HG03103 (cell line): ENCODE results near the gene SLC26A1.

ENCODE experiments used
- ATAC-seq: cut with Tn5 transposase; IDR thresholded peaks from one replicate; pipeline ENCODE4 v1.9.1; 2021; ENCODE audit warnings: low read depth; ENCODE audit not compliant: unreplicated experiment

SLC26A1 gene

DNA sequence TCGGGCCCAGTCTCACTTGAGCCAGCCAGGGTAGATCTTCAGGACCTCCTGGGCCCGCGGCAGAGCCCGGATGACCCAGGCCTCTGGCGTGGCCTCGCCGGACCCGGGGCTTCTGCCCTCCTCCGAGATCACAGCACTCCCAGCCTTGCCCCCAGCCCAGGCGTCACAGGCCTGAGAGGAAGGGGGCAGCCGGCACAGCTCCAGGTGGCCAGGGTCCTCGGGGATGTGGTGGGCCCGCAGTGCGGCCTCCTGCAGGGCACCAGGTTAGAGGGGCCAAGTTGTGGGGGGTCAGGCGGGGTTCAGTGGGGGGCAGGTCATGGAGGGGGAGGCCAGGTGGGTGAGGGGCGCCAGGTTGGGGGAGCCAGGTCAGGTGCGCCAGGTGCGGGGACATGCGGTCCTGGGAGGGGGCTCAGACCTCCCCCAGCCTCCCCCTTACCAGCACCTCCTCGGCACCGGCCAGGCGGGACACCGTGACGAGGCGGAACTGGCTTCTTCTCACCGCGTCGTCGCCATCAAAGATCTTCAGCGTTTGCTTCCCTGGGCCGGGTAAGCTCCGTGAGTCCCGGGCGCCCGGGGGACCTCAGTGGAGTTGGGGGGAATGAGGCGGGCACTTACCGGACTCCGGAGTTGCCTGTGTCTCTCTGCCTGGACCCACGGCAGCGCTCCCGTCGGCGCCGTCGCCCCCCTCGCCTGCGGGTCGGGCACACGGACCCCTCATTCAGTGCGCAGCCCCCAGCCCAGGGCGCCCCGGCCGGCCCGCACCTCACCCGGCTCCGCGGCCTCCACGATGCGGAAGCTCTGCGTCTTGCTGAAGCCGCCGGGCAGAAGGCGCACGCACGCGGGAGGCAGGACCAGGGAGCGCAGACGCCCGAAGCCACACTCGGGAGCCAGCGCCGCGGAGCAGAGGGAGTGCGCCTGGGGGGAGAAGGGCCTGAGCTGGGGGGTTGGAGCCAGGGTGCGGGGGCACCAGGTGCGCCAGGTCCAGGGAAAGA is 25.8 kb downstream of the SLC26A1 start:
- no peak for ATAC-seq

DNA sequence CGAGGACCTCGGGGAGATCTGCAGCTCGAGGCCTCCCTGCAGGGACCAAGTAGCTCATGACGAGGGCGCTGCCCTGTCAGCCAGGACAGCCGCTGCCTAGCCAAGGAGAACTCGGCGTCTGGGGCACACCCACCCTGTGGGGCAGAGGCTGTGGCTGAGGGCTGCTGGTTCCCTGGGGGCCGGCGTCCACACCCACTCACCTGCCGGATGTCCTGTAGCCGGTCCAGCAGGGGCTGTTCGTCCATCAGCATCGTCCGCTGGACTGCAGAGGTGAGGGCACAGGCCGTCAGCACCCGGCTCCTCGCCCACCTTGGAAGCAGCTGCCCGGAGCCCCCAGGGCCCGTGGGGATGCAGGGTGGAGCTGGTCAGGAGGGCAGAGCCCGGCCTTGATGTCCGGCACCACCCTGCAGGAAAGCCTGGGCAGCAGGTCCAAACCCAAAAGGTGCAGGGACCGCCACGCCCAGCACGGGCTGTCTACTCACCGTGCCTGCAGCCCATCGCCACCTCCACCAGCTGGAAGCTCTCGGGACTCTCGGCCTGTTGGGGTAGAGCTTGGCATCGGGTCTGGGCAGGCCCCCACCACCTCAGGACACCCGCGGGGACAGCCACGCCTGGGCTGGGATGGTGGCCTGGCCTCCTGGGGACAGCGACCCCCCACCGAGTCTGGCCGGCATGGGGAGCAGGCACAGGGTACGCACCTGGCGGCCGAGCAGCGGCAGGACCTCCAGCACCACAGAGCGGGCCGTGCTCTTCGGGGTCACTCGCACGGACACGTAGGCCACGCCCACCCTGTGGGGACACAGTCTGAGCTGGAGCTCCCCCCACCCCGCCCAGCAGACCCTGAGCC is 26.7 kb downstream of the SLC26A1 start:
- ATAC-seq: no peak

DNA sequence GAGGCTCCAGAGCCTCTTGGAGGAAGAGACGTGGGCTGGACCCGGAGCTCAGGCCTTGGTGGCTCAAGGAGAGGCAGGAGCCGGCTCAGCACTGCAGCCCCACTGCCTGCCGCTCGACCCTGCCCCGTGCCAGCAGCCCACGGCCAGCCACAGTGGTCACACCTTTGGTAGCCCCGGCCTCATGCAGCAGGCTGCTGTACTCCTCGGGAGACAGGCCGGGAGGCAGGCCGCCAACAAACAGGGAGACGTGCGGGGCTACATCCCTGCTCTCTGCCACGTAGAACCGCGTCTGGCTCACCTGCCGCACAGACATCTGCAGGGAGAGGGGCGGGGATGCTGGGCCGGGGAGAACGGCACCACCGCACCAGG is 27.5 kb downstream of the SLC26A1 start:
- ATAC-seq: no peak

DNA sequence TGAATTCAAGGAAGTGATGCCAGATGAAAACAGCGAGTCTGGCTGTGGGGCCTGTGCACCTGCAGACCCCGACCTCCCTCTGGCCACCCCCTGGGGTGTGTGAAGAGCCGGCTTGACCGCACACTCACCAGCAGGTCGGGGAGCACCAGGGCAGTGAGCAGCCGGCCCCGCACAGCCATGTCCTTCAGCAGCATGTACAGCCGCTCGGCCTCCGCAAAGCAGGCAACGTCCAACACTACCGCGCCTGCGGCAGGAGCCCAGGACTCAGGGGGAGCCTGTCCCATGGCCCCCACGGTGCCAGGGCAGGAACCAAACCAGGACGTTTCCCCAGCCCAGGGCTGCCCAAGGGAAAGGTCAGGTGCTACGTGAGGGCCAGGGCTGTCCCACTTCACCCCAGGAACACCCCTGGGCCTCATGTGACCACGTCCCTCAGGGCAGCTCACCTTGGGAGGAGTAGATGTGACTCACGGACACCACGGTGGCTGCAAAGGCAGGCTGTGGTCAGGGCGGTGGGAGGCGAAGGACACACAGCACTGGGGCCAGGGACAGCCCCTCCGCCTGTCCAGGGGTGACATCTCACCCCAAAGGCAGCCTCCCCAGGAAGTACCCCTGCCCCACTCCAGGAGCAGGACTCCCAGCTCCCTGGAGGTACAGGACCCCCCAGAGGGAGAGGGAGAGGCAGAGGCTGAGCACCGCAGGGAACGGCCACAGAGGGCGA is 28.0 kb downstream of the SLC26A1 start:
- no peak for ATAC-seq

DNA sequence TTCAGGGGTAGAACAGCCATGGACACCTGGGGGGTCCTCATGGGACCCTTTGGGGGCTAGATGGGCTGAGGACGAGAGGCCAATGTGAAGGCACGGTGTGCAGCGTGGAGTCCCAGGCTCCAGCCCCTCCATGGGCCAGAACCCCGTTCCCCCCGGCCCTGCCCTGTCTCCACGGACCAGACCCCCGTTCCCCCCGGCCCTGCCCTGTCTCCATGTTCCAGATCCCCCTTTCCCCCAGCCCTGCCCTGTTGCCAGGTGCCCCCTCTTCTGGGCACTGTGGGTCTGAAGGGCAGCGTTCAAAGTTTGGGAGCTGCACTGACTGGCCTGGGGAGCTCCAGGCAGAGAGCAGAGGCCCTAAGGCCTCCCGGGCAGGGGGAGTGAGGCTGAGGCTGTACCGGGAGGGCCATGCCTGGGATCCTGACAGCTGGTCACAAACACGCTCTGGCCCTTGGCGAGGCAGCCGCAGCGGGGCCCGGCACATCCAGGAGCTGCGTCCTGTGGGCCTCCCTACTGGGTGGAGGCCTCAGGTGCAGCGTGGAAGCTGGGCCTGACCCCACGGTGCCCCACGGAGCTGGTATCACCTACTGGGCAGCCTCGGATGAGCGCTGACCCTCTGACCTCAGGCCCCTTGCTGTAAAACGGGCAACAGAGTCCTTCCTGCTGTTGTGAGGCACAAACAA is 28.7 kb downstream of the SLC26A1 start:
- no peak for ATAC-seq

DNA sequence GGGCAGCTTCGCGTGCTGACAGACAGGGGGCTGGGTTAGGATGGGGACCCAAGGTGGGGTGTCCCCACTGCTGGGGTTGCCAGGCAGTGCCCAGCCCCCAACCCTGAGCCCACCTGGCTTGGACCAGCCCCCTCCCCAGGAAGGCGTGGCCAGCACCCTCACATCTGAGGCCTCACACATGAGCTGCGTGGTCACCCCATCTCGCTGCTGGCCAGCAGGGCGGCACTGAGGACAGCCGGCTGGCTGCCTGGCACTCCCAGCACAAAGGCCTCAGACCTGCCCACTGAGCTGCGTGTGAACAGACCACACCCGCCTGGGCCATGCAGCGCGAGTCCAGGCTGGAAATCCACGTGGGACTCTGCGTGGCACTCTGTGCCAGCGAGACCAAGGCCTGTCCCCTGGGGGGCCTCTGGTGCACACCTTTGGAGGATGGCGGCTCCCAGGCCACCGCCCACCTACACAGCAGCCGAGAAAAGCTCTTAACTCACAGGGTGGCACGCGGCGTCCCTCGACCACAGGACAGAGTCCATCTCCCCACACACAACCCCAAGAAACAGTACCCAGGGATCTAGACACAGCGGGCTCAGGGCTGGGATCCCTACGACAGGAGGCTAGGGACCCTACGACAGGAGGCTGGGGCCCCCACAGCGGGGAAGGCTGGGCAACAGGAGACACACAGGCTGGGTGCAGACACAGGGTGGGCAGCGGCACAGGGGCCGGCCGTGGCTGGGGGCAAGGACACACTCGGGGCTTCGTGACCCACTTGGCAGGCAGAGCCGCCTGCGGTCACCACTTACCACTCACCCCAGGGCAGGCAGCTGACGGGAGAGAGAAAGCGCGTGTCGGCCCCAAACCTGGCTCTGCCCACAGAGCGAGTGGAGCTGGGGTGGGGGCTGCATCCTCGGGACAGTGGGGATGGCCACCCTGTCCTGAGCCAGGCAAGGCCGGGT is 29.7 kb downstream of the SLC26A1 start:
- no peak for ATAC-seq

DNA sequence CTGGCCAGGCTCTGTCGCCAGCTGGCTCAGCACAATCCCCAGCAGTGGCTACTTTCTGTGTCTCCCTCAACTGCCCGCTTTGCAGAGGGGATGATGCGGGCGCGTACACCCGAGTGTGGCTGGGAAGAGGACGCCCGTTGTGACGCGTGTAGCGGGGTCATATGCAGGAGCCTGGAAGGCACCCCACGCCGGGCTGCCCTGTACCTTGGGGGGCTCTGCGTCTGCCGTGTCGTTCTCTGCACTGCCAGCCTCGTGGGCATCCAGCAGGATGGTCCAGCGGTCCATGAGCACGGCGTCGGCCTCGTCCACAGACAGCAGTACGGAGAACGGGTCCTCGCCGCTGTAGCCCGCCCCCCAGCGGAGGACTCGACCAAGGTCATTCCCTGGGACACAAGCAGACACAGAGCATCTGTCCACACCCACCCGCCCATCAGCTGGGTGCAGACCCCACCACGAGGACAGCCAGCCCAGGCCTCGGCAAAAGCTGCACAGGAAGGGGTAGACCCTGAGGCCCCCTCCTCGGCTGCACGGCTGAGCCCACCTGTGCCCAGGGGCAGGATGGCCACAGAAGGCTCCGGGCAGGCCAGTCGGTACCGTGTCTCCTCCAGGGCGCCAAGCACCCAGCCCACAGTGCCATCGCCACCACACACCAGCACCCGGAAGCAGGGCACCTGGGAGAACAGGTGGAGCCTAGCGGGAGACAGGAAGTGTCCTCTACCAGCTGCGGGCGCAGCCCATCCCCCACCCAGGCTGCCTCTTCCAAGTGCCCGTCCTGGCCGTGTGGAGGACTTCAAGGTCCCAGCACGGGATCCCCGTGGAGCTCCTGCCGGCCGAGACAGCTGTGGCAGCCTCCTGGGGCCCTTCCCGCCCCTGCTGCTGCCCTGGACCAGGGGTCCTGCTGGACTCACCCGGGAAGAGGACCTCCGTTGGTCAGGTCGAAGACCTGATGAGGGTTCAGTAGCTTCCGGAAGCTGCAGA is 30.7 kb downstream of the SLC26A1 start:
- ATAC-seq: no peak

DNA sequence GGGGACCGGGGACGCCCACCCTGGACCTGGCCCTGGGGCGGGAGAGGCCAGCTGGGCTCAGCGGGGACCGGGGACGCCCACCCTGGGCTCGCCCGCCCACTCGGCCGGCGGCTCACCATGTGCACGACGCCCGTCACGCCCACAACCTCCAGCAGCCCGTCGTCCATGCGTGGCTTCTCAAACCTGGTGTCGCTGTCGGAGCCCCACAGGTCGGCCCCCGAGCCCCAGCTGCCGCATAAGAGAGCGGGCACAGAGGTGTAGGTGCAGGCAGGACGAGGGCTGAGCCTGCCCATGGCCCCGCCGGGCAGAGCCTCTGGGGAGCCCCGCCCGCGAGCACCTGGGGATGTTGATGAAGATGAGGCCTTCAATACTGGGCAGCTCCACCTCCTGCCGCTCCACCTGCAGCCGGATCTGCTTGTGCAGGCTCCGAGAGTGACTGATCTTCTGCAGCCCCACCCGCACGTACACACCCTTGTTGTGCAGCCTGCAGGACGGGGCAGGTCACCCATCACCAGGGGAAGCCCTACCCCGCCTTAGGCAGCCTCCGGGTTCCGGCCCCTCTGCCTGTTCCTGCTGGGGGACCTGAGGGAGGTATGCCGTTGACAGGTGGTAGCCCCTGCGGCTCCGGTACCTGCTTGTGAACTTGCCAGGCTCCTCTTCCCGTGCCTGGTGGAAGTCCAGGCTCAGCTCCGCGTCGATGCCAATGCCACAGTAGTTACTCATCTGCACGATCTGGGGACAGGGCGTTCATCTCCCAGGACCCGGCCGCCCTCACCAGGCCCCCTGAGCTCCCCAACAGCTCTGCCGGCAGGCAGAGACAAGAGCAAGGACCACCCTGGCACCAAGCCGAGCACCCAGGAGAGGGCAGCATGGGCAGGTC is 31.6 kb downstream of the SLC26A1 start:
- no peak for ATAC-seq

DNA sequence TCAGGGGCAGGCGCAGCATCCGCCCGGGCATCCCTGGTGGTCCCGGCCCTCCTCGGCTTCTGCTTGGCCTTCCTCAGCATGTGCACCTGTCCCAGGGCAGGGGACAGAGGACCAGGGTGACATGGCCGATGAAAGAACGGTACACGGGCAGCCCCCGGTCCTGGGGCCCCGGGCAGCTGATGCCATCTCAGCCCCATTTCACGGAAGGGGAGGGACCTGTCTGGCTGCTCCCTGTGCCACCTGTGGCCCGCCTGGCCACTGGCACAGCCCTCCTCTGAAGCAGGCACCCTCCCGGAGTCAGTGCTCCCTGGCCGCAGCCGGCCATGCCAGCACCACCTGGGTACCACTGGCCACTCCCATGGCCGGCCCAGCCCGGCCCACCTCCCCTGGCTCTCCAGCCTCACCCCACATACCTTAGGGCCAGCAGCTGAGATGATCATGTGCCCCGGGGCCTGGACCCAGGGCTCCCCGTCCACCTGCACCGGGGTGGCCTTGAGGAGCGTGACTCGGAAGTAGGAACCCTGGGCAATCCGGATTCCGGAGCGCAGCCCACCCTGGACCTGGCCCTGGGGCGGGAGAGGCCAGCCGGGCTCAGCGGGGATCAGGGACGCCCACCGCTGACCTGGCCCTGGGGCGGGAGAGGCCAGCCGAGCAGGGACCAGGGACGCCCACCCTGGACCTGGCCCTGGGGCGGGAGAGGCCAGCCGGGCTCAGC is 32.4 kb downstream of the SLC26A1 start:
- ATAC-seq: no peak

DNA sequence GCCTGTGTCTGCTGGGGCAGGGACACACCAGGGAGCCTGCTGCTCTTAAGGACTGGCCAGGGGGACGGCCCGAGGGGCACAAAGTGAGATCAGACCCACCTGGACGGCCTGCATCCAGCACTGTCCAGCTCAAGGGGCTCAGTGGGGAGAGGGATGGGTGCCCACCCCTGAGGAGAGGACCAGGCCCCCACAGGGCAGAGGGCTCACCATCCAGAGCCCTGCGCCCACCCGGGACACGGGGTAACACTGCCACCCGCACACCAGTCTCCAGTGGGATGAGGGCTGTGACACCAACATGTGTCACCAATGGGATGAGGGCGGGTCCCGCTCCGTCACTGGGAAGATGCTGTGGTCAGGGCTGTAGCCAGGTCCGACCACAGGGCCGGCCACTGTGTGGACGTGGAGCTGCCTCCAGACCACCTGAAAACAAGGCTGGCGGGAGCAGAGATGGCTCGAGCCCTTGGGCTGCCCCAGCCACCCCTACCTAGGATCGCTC is 33.0 kb downstream of the SLC26A1 start:
- no peak for ATAC-seq

DNA sequence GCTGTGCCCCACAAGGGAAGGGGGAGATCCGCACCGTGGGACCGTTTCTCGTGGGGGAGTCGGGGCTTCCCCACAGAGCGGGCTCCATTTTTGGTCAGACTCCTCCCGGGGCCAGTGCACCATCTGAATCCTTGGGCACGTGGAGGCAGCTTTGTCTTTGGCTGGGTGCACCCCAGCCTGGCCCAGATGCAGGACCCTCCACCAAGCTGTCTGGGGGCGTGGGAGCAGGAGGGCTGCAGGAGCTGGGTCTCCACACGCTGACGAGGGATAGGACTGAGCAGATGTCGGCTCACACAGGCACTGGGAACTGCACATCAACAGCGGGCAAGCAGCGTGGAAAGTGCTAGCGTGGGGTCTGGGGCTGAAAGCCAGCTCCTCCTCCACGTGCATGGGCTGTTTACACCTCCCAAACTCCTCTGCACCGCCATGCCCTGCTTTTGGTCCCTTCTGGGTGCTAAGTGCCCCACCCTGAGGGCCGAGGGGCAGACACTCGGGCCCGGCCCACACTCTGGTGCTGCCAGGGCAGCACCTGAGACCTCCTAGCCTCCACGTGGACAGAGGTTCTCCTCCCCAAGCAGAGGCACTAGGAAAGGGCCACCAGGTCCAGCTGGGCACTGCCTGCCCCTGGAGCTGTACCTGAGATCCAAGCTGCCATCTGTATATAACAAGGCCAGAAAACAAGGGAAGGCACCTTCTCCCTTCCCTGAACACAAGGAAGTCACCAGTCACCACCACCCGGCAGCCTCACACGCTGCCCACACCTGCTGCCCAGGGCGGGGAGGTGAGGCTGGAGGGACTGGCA is 33.7 kb downstream of the SLC26A1 start:
- ATAC-seq: no peak

DNA sequence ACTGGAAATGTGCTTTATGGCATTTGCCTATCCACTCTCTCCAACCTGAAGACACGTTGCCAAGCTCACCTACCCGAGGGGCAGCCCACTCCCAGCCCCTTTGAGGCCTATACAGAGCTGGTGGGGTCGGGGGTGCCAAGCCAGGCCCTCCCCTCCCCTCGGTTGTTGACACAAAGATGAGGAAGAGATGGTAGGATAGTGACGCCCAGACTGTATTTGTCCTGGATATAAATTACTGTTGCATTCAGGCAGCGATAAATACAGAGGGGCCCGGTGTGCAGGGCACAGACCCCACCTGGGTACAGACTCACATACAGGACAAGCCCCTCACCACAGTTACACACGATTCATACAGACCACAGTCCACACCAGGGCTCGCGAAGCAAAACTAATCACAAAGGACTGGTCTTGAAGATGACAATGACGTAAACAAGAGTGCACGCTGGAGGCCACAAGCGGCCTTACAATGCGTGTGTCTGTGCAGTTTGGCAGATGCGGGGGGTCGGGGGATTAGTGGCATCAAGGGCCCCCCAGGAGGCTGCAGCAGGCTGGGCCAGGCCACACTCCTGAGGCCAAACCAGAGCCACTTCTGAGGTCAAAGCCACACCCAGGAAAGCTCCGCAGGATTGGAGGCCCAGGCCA is 34.4 kb downstream of the SLC26A1 start:
- ATAC-seq: no peak

DNA sequence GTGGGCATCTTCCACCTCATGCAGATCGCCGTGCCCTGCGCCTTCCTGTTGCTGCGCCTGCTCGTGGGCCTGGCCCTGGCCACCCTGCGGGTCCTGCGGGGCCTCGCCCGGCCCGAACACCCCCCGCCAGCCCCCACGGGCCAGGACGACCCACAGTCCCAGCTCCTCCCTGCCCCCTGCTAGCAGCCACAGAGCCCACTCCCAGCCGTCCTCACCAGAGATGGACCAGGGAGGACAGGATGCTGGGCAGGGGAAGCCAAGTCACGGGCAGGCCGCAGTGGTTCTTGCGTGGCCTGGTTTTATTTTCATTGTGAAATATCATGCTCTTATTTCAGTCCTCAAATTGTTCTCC is 34.9 kb downstream of the SLC26A1 start:
- no peak for ATAC-seq

DNA sequence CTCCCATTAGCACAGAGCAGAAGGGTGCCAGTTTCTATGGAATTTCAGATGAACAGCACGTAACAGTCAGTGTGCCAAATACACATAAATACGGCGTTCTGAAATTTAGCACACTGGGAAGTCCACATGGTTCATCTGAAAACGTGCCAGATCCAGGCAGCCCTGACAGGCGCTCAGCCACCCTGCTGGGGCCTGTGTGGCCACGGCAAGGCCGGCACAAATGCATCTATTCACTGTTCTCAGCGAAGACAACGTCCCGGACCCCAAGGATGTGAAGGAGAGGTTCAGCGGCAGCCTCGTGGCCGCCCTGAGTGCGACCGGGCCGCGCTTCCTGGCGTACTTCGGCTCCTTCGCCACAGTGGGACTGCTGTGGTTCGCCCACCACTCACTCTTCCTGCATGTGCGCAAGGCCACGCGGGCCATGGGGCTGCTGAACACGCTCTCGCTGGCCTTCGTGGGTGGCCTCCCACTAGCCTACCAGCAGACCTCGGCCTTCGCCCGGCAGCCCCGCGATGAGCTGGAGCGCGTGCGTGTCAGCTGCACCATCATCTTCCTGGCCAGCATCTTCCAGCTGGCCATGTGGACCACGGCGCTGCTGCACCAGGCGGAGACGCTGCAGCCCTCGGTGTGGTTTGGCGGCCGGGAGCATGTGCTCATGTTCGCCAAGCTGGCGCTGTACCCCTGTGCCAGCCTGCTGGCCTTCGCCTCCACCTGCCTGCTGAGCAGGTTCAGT is 35.5 kb downstream of the SLC26A1 start:
- no peak for ATAC-seq

DNA sequence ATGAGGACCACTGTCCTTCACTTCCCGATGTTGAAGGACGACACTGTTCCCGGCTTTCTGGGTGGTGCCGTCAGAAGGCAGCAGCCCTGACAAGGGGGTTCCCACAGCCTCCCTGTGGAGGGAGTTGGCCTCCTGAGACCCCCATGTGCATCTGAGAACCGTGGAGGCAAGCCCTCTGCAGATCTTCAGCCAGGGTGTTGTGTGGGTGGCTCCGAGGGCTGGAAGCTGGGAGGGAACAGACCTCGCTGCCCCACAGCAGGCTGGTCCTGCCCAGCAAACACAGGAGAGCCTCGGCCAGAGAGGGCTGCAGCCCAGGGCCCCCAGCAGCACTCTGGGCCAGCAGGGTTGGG is 36.0 kb downstream of the SLC26A1 start:
- ATAC-seq: no peak
